Measurements from ENCODE around the gene LAYN.

Gene LAYN

DNA sequence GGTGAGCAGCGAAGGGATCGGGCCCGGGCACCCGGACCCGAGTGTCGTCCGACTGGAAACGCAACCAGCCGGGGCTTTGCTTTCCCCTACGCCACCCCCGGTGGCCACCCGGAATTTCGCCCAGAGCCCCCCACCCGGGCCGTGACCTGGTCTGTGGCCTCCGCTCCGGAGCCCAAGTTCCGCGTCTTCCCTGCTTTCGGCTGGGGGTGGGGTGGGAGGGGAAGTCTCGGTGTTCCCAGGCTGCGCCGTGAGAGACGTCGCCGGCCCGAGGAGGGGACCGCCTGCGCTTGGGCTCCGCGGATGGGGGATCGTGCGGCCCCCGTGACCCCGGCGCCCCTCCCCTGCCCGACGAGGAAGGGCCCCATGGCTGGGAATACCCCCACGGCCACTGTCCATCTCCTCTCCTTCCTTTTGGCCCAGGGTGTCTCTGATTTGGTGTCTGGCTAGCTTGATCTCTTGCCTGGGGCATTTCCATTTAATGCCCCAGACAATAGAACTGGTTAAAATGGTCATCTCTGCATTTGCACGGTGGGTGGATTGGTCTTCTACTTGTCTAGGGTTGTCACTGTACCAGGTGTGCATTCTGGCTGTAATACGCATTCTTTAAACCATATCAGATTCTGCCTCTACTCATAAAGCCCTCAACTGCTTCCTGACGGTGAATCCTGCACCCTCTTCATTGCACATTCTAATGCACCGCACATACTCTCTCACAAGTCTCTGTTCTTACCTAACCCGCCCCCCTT is 62.5 kb downstream of the LAYN start:
- no peak for DNase-seq
- Mint-ChIP-seq H3K27ac (peak overlapping the region; percentile 92), H3K4me1 (peaks cover 38% of the 10 kb centered on the region), H3K36me3 (ENCODE audit: low read depth) (no peaks in the 10 kb centered on the region), H3K27me3 (ENCODE audit: low read depth, poor library complexity) (no peaks in the 10 kb centered on the region), H3K9me3 (no peaks in the 10 kb centered on the region), H3K4me3 (peak overlapping the region; percentile 99)
- TF ChIP-seq, protein P1, sequence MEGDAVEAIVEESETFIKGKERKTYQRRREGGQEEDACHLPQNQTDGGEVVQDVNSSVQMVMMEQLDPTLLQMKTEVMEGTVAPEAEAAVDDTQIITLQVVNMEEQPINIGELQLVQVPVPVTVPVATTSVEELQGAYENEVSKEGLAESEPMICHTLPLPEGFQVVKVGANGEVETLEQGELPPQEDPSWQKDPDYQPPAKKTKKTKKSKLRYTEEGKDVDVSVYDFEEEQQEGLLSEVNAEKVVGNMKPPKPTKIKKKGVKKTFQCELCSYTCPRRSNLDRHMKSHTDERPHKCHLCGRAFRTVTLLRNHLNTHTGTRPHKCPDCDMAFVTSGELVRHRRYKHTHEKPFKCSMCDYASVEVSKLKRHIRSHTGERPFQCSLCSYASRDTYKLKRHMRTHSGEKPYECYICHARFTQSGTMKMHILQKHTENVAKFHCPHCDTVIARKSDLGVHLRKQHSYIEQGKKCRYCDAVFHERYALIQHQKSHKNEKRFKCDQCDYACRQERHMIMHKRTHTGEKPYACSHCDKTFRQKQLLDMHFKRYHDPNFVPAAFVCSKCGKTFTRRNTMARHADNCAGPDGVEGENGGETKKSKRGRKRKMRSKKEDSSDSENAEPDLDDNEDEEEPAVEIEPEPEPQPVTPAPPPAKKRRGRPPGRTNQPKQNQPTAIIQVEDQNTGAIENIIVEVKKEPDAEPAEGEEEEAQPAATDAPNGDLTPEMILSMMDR (IDR thresholded peaks at IDR 0.05), result no peak

DNA sequence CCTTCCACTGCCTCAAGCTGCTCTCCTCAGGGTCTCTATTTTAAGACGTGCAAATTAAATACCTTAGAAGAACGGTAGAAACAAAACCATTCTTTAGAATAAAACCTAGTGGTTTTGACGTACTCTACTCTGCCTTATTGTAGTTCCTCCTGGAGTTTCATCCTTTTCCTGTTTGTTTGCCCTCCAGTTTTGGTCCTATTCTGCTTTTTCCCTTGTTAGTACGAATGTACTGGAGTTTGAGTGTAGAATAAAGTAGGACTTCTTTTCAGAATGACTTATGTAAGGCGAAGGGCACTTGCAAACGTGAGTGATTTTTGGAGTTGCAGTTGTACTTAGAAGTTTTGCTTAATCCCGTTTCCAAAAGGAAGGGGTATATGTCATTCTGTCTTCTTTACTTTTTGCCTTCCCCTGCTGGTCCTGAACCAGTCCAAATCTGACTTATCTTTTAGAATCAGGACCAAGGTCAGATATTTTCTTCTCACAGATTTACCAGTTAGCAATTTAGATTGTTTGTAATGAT is 63.2 kb downstream of the LAYN start:
- TF ChIP-seq, protein P1 (IDR thresholded peaks at IDR 0.05), result no peak
- H3K4me3 Mint-ChIP-seq, result peak overlapping the region; percentile 99
- H3K9me3 Mint-ChIP-seq, result no peaks in the 10 kb centered on the region
- H3K27ac Mint-ChIP-seq, result peak overlapping the region; percentile 92
- H3K27me3 Mint-ChIP-seq (ENCODE audit: low read depth, poor library complexity), result no peaks in the 10 kb centered on the region
- H3K36me3 Mint-ChIP-seq (ENCODE audit: low read depth), result no peaks in the 10 kb centered on the region
- H3K4me1 Mint-ChIP-seq, result peaks cover 31% of the 10 kb centered on the region
- no peak for DNase-seq

- H3K4me3 Mint-ChIP-seq, result peak overlapping the region; percentile 99
- DNase-seq, result peak; percentile 9
- H3K27ac Mint-ChIP-seq, result no peak overlapping the region
- no peaks in the 10 kb centered on the region for H3K36me3 Mint-ChIP-seq (ENCODE audit: low read depth)
- H3K27me3 Mint-ChIP-seq (ENCODE audit: low read depth, poor library complexity), result no peaks in the 10 kb centered on the region
- TF ChIP-seq, protein P1 (IDR thresholded peaks at IDR 0.05), result peak; percentile 66
- H3K9me3 Mint-ChIP-seq, result no peaks in the 10 kb centered on the region
- H3K4me1 Mint-ChIP-seq, result peaks cover 29% of the 10 kb centered on the region
Measured at GRCh38 chr11:111604392-111605009, 64.0 kb downstream of the LAYN start.

DNA sequence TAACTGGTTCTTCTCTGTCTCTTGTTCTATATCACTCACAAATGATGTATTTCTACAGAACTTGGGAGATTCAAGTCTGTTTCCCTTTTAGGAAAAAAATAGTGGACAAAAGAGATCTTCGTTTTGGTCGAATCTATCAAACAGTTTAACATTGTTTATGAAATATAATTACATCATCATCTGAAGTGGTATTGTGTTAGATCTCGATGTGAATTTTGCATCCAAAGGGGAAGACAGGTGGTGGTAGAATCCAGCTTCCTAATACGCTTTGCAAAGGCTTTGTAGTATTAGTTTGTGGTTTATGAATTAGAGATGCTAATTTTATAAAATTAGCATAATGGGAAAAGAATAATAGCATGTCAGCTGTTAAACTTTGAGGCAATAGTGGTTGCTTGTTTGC is 65.2 kb downstream of the LAYN start:
- no peak for DNase-seq
- H3K4me3 Mint-ChIP-seq, result no peak overlapping the region
- H3K9me3 Mint-ChIP-seq, result no peaks in the 10 kb centered on the region
- H3K27ac Mint-ChIP-seq, result no peak overlapping the region
- no peaks in the 10 kb centered on the region for H3K36me3 Mint-ChIP-seq (ENCODE audit: low read depth)
- peaks cover 29% of the 10 kb centered on the region for H3K4me1 Mint-ChIP-seq
- TF ChIP-seq, protein P1 (IDR thresholded peaks at IDR 0.05), result no peak
- H3K27me3 Mint-ChIP-seq (ENCODE audit: low read depth, poor library complexity), result no peaks in the 10 kb centered on the region

DNA sequence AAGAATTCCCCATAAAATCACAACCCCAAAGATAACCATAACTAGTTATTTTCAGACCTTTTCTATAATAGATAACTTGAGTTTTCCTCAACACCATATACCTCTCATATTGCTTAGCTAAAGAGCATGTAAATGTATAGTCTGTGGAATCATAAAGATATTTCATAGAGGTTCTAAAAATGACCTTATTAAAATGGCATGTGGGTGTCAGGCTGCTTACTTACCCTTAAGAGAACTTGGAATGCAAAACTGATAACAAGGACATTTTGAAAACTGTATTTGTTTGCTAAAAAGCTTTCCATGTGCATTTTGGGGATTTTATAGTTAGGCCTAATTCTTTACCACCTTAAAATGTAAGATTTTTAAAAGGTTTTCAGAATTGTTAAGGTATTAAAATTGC is 66.5 kb downstream of the LAYN start:
- Mint-ChIP-seq H3K4me3 (no peak overlapping the region), H3K9me3 (no peaks in the 10 kb centered on the region), H3K27me3 (ENCODE audit: low read depth, poor library complexity) (no peaks in the 10 kb centered on the region), H3K36me3 (ENCODE audit: low read depth) (no peaks in the 10 kb centered on the region), H3K27ac (no peak overlapping the region), H3K4me1 (peaks cover 20% of the 10 kb centered on the region)
- DNase-seq, result no peak
- TF ChIP-seq, protein P1 (IDR thresholded peaks at IDR 0.05), result no peak

Measured in nephron progenitor cell (in vitro differentiated cells).